ENCODE data around the gene CHD6. TPM values are rescaled to one million over a fixed set of nuclear protein-coding genes. Genes with fewer than 3 reads are reported as not detected.

The CHD6 gene
- total and polyA plus RNA-seq, 2 of the 13 experiments (the other 11 are each of a cell fraction or from before 2014, with no cell fraction given) = 14.4 to 52.0 TPM

DNA sequence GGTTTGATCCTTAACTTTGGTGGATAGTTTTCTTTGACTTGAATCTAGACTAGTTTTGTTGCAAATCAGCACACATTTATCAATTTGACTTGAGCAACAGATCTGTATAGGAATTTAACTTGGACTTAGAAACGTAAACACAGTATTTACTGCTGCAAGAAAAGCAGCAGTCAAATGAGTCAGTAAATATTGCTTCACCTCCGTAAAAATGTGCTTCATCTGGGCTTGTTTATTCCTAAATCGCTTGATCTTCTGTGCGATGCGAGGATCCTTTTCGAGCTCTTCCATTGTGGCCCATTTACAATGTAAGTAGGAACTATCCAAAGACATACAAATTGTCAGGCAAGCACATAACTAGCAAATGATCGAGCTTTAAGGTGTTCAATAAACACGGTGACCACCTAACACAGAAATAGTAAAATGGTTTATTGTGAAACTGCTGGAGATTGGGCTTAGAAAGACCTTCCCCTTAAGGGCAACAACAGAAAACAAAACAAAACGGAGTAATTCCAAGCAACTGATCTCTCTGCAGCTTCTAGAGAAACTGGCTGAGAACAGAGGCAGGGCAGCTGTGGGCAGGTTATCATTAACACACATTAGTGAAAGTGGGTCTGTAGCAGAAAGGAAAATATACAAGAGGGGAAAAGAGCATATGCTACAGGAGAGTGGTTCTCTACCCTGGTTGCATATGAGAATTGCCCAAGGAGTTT, 120.8 kb downstream of the CHD6 start (continued):
- TF ChIP-seq, protein P1, sequence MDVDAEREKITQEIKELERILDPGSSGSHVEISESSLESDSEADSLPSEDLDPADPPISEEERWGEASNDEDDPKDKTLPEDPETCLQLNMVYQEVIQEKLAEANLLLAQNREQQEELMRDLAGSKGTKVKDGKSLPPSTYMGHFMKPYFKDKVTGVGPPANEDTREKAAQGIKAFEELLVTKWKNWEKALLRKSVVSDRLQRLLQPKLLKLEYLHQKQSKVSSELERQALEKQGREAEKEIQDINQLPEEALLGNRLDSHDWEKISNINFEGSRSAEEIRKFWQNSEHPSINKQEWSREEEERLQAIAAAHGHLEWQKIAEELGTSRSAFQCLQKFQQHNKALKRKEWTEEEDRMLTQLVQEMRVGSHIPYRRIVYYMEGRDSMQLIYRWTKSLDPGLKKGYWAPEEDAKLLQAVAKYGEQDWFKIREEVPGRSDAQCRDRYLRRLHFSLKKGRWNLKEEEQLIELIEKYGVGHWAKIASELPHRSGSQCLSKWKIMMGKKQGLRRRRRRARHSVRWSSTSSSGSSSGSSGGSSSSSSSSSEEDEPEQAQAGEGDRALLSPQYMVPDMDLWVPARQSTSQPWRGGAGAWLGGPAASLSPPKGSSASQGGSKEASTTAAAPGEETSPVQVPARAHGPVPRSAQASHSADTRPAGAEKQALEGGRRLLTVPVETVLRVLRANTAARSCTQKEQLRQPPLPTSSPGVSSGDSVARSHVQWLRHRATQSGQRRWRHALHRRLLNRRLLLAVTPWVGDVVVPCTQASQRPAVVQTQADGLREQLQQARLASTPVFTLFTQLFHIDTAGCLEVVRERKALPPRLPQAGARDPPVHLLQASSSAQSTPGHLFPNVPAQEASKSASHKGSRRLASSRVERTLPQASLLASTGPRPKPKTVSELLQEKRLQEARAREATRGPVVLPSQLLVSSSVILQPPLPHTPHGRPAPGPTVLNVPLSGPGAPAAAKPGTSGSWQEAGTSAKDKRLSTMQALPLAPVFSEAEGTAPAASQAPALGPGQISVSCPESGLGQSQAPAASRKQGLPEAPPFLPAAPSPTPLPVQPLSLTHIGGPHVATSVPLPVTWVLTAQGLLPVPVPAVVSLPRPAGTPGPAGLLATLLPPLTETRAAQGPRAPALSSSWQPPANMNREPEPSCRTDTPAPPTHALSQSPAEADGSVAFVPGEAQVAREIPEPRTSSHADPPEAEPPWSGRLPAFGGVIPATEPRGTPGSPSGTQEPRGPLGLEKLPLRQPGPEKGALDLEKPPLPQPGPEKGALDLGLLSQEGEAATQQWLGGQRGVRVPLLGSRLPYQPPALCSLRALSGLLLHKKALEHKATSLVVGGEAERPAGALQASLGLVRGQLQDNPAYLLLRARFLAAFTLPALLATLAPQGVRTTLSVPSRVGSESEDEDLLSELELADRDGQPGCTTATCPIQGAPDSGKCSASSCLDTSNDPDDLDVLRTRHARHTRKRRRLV (CRISPR knock-in tag; IDR thresholded peaks at IDR 0.05) = no peak
- TF ChIP-seq, protein P2, sequence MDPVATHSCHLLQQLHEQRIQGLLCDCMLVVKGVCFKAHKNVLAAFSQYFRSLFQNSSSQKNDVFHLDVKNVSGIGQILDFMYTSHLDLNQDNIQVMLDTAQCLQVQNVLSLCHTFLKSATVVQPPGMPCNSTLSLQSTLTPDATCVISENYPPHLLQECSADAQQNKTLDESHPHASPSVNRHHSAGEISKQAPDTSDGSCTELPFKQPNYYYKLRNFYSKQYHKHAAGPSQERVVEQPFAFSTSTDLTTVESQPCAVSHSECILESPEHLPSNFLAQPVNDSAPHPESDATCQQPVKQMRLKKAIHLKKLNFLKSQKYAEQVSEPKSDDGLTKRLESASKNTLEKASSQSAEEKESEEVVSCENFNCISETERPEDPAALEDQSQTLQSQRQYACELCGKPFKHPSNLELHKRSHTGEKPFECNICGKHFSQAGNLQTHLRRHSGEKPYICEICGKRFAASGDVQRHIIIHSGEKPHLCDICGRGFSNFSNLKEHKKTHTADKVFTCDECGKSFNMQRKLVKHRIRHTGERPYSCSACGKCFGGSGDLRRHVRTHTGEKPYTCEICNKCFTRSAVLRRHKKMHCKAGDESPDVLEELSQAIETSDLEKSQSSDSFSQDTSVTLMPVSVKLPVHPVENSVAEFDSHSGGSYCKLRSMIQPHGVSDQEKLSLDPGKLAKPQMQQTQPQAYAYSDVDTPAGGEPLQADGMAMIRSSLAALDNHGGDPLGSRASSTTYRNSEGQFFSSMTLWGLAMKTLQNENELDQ (CRISPR knock-in tag; IDR thresholded peaks at IDR 0.05; ENCODE audit: borderline replicate concordance) = no peak
- TF ChIP-seq, protein P3, sequence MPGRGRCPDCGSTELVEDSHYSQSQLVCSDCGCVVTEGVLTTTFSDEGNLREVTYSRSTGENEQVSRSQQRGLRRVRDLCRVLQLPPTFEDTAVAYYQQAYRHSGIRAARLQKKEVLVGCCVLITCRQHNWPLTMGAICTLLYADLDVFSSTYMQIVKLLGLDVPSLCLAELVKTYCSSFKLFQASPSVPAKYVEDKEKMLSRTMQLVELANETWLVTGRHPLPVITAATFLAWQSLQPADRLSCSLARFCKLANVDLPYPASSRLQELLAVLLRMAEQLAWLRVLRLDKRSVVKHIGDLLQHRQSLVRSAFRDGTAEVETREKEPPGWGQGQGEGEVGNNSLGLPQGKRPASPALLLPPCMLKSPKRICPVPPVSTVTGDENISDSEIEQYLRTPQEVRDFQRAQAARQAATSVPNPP (CRISPR knock-in tag; IDR thresholded peaks at IDR 0.05) = no peak
- TF ChIP-seq ZNF337 (CRISPR knock-in tag; IDR thresholded peaks at IDR 0.05; ENCODE audit: borderline replicate concordance, low read depth) = no peak
- no peak for TF ChIP-seq SNAI1 (CRISPR knock-in tag; IDR thresholded peaks at IDR 0.05; ENCODE audit: borderline replicate concordance)
- no peak for TF ChIP-seq GRHL1 (CRISPR knock-in tag; conservative IDR thresholded peaks at IDR 0.05)
- no peak for TF ChIP-seq BHLHE40 (IDR thresholded peaks at IDR 0.05; ENCODE audit: low read length)
- TF ChIP-seq, protein P4, sequence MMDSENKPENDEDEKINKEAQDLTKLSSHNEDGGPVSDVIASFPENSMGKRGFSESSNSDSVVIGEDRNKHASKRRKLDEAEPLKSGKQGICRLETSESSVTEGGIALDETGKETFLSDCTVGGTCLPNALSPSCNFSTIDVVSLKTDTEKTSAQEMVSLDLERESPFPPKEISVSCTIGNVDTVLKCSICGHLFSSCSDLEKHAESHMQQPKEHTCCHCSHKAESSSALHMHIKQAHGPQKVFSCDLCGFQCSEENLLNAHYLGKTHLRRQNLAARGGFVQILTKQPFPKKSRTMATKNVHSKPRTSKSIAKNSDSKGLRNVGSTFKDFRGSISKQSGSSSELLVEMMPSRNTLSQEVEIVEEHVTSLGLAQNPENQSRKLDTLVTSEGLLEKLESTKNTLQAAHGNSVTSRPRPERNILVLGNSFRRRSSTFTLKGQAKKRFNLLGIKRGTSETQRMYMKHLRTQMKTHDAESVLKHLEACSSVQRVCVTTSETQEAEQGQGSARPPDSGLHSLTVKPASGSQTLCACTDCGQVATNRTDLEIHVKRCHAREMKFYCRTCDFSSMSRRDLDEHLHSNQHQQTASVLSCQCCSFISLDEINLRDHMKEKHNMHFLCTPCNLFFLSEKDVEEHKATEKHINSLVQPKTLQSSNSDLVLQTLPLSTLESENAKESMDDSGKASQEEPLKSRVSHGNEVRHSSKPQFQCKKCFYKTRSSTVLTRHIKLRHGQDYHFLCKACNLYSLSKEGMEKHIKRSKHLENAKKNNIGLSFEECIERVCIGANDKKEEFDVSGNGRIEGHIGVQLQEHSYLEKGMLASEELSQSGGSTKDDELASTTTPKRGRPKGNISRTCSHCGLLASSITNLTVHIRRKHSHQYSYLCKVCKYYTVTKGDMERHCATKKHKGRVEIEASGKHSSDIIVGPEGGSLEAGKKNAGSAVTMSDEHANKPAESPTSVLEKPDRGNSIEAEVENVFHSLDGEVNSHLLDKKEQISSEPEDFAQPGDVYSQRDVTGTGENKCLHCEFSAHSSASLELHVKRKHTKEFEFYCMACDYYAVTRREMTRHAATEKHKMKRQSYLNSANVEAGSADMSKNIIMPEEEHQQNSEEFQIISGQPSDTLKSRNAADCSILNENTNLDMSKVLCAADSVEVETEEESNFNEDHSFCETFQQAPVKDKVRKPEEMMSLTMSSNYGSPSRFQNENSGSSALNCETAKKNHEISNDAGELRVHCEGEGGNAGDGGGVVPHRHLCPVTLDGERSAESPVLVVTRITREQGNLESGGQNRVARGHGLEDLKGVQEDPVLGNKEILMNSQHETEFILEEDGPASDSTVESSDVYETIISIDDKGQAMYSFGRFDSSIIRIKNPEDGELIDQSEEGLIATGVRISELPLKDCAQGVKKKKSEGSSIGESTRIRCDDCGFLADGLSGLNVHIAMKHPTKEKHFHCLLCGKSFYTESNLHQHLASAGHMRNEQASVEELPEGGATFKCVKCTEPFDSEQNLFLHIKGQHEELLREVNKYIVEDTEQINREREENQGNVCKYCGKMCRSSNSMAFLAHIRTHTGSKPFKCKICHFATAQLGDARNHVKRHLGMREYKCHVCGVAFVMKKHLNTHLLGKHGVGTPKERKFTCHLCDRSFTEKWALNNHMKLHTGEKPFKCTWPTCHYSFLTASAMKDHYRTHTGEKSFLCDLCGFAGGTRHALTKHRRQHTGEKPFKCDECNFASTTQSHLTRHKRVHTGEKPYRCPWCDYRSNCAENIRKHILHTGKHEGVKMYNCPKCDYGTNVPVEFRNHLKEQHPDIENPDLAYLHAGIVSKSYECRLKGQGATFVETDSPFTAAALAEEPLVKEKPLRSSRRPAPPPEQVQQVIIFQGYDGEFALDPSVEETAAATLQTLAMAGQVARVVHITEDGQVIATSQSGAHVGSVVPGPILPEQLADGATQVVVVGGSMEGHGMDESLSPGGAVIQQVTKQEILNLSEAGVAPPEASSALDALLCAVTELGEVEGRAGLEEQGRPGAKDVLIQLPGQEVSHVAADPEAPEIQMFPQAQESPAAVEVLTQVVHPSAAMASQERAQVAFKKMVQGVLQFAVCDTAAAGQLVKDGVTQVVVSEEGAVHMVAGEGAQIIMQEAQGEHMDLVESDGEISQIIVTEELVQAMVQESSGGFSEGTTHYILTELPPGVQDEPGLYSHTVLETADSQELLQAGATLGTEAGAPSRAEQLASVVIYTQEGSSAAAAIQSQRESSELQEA (CRISPR knock-in tag; IDR thresholded peaks at IDR 0.05; ENCODE audit: not compliant biosample characterization) = no peak

All from HepG2 (cell line).